Coronary artery (tissue), 2 donors: ENCODE data around the gene RNU1-4.
"Not testable (repeated sequence)": the region's sequence is repeated elsewhere in the genome, so short reads cannot be mapped to it uniquely, and the experiment has no call there.

Source experiments
- DNase-seq: peaks from one replicate; pipeline ENCODE4 v3.0.0-alpha.2; 2017; ENCODE audit warnings: low spot score
- H3K27ac ChIP-seq, 2 donors: fragments of 200-600 bp; sonication (generic); one replicate each; pipeline ENCODE4 v1.5.1; 2016 to 2019
- H3K4me3 ChIP-seq: fragments of 200-600 bp; sonication (generic); 2 replicates; pipeline ENCODE4 v1.5.1; 2016; ENCODE audit warnings: mild to moderate bottlenecking, moderate library complexity

Gene RNU1-4

GRCh38 chr1:16784955-16785354 is 44.6 kb downstream of the RNU1-4 start:
- H3K4me3 ChIP-seq = not testable (repeated sequence)

GRCh38 chr1:16786362-16786761 is 46.0 kb downstream of the RNU1-4 start:
- H3K27ac ChIP-seq, H3K4me3 ChIP-seq: not testable (repeated sequence)
- DNase-seq = peak; percentile 62

More at GRCh38 chr1:16784955-16785354, 44.6 kb downstream of the RNU1-4 start:
- H3K27ac ChIP-seq, DNase-seq: not testable (repeated sequence)

GRCh38 chr1:16787175-16787574 is 46.9 kb downstream of the RNU1-4 start:
- H3K4me3 ChIP-seq, DNase-seq, H3K27ac ChIP-seq: not testable (repeated sequence)

GRCh38 chr1:16787711-16788110 is 47.4 kb downstream of the RNU1-4 start:
- not testable (repeated sequence) for H3K27ac ChIP-seq, DNase-seq, H3K4me3 ChIP-seq
